K562 (cell line): ENCODE measurements around the gene TBRG4.

Experiments
- ATF2 ChIP-seq: sonication (generic); formaldehyde crosslinking; IDR thresholded peaks from 2 replicates; pipeline ENCODE4 v1.8.1; 2022; ENCODE audit warnings: missing genetic modification reagents
- CHD2 ChIP-seq: IDR thresholded peaks from 2 replicates; pipeline ENCODE4 v1.6.1; 2011; ENCODE audit warnings: low read depth, low read length
- POLR2A ChIP-seq: fragments of 450-650 bp; conservative IDR thresholded peaks from 2 replicates; pipeline ENCODE4 v1.6.1; 2016
- RFX5 ChIP-seq: IDR thresholded peaks from 2 replicates; pipeline ENCODE4 v1.6.1; 2011; ENCODE audit warnings: low read depth, mild to moderate bottlenecking, improper control_type of control experiment, low read length
- SIN3A ChIP-seq, 2 experiments: fragments of 150-350 bp in 1 of 2; IDR thresholded peaks; 2 replicates each; pipeline ENCODE4 v1.6.1; 2011 to 2016; ENCODE audit warnings: borderline replicate concordance in 2 of 2, low read depth in 2 of 2, low read length in 2 of 2, mild to moderate bottlenecking in 2 of 2, moderate library complexity in 2 of 2; ENCODE audit not compliant: control insufficient read depth in 1 of 2
- TAF1 ChIP-seq: IDR thresholded peaks from 2 replicates; pipeline ENCODE4 v1.6.1; 2011; ENCODE audit warnings: mild to moderate bottlenecking, low read length, moderate library complexity; ENCODE audit not compliant: insufficient read depth, control insufficient read depth, severe bottlenecking; ENCODE audit errors: extremely low read depth
- TCF7L2 ChIP-seq: fragments of 150-350 bp; IDR thresholded peaks from 2 replicates; pipeline ENCODE4 v1.6.1; 2016; ENCODE audit warnings: low read depth, mild to moderate bottlenecking, low read length, moderate library complexity
- TOE1 ChIP-seq, 2 experiments: fragments of 450-650 bp in 1 of 2; sonication (generic) in 1 of 2; formaldehyde crosslinking in 1 of 2; IDR thresholded peaks; 2 replicates each; pipeline versions ENCODE4 v1.7.1 to v1.8.0; 2016 to 2022; ENCODE audit warnings: borderline replicate concordance in 2 of 2, mild to moderate bottlenecking in 2 of 2, antibody characterized with exemption in 1 of 2, inconsistent platforms in 1 of 2, low read depth in 1 of 2, missing genetic modification reagents in 1 of 2, moderate library complexity in 1 of 2
- ZBTB26 ChIP-seq: fragments of 450-650 bp; formaldehyde crosslinking; IDR thresholded peaks from 2 replicates; pipeline ENCODE4 v1.4.0; 2022; ENCODE audit warnings: missing genetic modification characterization
- ZNF133 ChIP-seq: fragments of 250-450 bp; sonication (Bioruptor Pico); IDR thresholded peaks from 2 replicates; pipeline ENCODE4 v1.4.0; 2020; ENCODE audit warnings: mild to moderate bottlenecking

GRCh38 chr7:45087301-45088145 is 24.0 kb downstream of the TBRG4 start:
- TF ChIP-seq TAF1 (no peak), ZNF133 (CRISPR knock-in tag) (no peak), RFX5 (no peak), SIN3A (IDR thresholded peaks at IDR 0.05; ENCODE audit: borderline replicate concordance in 2 of 2, control insufficient read depth in 1 of 2, low read depth in 2 of 2, low read length in 2 of 2) (no peak), POLR2A (no peak), TCF7L2 (no peak), TOE1 (IDR thresholded peaks at IDR 0.05; ENCODE audit: borderline replicate concordance) (no peak), TOE1 (CRISPR knock-in tag; IDR thresholded peaks at IDR 0.05; ENCODE audit: borderline replicate concordance, low read depth) (no peak), CHD2 (no peak), ATF2 (no peak), ZBTB26 (CRISPR knock-in tag) (no peak)
